Measurements from ENCODE around the gene SMPD3.

The SMPD3 gene

DNA sequence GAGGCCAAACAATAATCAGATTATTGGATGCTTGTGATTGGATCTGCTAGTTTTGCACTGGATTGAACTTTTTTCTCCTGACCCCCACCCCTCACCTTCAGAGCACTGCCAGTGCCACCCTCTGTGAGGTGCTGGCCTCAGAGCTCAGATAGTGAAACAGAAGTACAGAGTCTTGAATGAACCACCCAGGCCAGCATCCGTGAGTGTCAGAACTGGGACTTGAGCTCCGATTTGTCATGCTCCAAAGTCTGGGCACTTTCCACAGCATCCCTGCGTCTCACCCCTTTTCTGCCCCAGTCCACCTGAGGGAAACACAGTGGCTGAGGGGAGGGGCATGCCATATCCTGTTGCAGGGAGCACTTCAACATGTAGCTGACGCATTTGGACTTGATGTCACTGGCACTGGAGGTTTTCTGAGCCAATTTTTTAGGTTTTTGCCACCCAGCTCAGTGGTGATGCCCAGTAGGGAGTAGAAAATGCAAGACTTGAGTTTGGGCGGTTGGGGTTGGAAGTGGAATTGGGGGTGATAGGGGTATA is 47.3 kb downstream of the SMPD3 start:
- TF ChIP-seq, protein P1, sequence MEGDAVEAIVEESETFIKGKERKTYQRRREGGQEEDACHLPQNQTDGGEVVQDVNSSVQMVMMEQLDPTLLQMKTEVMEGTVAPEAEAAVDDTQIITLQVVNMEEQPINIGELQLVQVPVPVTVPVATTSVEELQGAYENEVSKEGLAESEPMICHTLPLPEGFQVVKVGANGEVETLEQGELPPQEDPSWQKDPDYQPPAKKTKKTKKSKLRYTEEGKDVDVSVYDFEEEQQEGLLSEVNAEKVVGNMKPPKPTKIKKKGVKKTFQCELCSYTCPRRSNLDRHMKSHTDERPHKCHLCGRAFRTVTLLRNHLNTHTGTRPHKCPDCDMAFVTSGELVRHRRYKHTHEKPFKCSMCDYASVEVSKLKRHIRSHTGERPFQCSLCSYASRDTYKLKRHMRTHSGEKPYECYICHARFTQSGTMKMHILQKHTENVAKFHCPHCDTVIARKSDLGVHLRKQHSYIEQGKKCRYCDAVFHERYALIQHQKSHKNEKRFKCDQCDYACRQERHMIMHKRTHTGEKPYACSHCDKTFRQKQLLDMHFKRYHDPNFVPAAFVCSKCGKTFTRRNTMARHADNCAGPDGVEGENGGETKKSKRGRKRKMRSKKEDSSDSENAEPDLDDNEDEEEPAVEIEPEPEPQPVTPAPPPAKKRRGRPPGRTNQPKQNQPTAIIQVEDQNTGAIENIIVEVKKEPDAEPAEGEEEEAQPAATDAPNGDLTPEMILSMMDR (IDR thresholded peaks at IDR 0.05; ENCODE audit: low read length, missing control alignments): no peak
- no peak overlapping the region for H3K4me3 ChIP-seq (replicated peaks; ENCODE audit: low read depth, low read length)
- DNase-seq (ENCODE audit: low read depth): no peak

GRCh38 chr16:68400083-68400923 is 48.0 kb downstream of the SMPD3 start:
- H3K4me3 ChIP-seq (replicated peaks; ENCODE audit: low read depth, low read length): no peak overlapping the region
- TF ChIP-seq, protein P1 (IDR thresholded peaks at IDR 0.05; ENCODE audit: low read length, missing control alignments): no peak
- no peak for DNase-seq (ENCODE audit: low read depth)

GRCh38 chr16:68399456-68399855 is 48.9 kb downstream of the SMPD3 start:
- TF ChIP-seq, protein P1 (IDR thresholded peaks at IDR 0.05; ENCODE audit: low read length, missing control alignments): no peak
- no peak for DNase-seq (ENCODE audit: low read depth)
- no peak overlapping the region for H3K4me3 ChIP-seq (replicated peaks; ENCODE audit: low read depth, low read length)

DNA sequence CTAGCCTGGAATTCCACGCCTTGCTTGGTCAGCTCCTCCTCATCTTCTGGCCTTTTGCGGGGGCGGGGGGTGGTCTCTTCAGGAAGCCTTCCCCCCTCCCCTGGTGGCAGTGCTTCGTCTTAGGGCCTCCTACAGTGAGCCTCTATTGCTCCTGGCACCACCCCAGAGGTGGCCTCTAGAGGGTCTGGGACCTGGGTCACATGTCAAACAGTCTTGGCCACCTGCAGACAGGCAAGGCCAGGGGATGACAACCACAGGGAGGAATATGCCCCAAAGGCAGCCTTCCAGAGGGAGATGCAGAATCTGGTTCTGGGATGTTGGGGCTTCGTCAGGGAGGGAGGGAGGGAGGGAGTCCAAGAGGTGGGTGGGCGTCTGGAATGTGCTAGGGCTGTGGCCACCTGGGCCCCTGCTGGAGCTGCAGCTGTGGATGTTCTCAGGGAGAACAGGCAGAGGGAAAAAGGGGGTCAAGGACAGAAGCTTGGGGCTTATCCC is 50.6 kb downstream of the SMPD3 start:
- TF ChIP-seq, protein P1 (IDR thresholded peaks at IDR 0.05; ENCODE audit: low read length, missing control alignments): no peak
- DNase-seq (ENCODE audit: low read depth): no peak
- no peak overlapping the region for H3K4me3 ChIP-seq (replicated peaks; ENCODE audit: low read depth, low read length)

DNA sequence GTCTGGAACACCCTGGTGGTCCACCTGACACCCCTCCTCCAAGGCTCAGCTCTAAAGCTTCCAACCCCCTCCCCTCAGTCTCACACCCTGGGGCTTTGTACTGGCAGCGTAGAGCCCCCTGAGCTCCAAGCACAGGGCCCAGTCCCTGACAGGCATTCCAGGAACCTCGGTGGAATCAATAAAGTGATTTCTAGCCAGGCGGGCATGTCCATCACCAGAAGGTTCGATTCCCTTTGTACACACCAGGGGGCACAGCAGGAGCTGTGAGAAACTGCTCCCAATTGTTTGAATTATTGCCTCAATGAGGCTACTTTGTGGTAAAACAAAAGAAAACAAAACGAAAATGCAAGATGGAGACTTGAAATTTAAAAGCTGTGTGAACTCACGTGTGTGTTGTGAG is 51.8 kb downstream of the SMPD3 start:
- TF ChIP-seq, protein P1 (IDR thresholded peaks at IDR 0.05; ENCODE audit: low read length, missing control alignments): peak; percentile 64
- DNase-seq (ENCODE audit: low read depth): peak; percentile 57
- H3K4me3 ChIP-seq (replicated peaks; ENCODE audit: low read depth, low read length): no peak overlapping the region

DNA sequence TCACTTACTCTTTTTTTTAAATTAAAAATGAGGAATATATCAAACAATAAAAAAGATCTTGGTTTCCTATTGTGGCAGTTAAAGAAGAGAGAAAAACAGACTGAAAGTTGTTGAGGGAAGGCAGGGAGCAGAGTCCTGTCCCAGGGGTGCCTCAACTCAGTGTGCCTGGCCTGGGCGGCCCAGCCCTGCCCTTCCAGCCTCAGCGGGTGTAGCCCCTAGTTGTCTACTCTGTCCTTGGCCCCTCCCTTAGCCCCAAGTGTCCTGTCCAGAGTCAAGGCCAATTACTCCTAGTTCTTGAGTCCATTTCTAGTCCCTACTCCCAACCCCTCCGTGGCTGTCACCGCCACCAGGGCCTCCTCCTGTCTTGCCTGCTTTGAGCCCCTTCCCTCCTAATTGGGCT is 52.5 kb downstream of the SMPD3 start:
- DNase-seq (ENCODE audit: low read depth): no peak

More for the DNA sequence above, 52.5 kb downstream of the SMPD3 start:
- TF ChIP-seq, protein P1 (IDR thresholded peaks at IDR 0.05; ENCODE audit: low read length, missing control alignments): no peak
- H3K4me3 ChIP-seq (replicated peaks; ENCODE audit: low read depth, low read length): no peak overlapping the region
